PC-9 (cell line): ENCODE measurements around the gene CHDH.

Experiments
- EZH2 ChIP-seq: fragments of 200-600 bp; sonication (generic); IDR thresholded peaks from 2 replicates; pipeline ENCODE4 v1.8.0; 2017; ENCODE audit warnings: antibody characterized with exemption, low read depth
- TF ChIP-seq, protein P1 (sequence below): fragments of 200-600 bp; sonication (generic); conservative IDR thresholded peaks from 2 replicates; pipeline ENCODE4 v1.6.1; 2017; ENCODE audit warnings: mixed run types, antibody characterized with exemption, mild to moderate bottlenecking, moderate library complexity

DNA sequence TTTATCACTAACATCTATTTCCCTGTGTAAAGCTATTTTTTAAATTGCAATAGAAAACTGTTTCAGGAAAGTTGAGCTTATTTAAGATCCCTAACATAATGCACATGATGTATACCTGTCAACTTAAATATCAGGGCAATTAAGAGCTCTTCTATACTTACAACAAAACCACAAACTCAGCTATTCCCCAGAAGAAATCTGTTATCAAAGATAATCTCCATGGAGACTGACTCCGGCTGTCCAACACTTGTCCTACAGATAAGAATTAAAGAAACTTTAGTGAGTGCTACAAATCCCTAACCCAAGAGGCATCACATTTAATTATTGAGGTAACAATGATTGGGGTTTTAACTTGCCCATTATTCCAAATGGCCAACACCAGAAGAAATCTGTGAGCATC lies 42.0 kb upstream of the CHDH start:
- TF ChIP-seq, protein P1, sequence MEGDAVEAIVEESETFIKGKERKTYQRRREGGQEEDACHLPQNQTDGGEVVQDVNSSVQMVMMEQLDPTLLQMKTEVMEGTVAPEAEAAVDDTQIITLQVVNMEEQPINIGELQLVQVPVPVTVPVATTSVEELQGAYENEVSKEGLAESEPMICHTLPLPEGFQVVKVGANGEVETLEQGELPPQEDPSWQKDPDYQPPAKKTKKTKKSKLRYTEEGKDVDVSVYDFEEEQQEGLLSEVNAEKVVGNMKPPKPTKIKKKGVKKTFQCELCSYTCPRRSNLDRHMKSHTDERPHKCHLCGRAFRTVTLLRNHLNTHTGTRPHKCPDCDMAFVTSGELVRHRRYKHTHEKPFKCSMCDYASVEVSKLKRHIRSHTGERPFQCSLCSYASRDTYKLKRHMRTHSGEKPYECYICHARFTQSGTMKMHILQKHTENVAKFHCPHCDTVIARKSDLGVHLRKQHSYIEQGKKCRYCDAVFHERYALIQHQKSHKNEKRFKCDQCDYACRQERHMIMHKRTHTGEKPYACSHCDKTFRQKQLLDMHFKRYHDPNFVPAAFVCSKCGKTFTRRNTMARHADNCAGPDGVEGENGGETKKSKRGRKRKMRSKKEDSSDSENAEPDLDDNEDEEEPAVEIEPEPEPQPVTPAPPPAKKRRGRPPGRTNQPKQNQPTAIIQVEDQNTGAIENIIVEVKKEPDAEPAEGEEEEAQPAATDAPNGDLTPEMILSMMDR, result no peak
- TF ChIP-seq EZH2, result no peak
